HepG2 (cell line): Measurements from ENCODE around the gene COL4A2. TPM values are rescaled to one million over a fixed set of nuclear protein-coding genes. Genes with fewer than 3 reads are reported as not detected.

Source experiments
- ELF1 ChIP-seq: sonication (generic); formaldehyde crosslinking; IDR thresholded peaks from 2 replicates; pipeline ENCODE4 v1.4.0; 2020; ENCODE audit warnings: missing genetic modification reagents
- GZF1 ChIP-seq: sonication (generic); formaldehyde crosslinking; IDR thresholded peaks from 2 replicates; pipeline ENCODE4 v1.5.1; 2020; ENCODE audit warnings: mild to moderate bottlenecking, missing genetic modification reagents
- KDM5B ChIP-seq: sonication (generic); formaldehyde crosslinking; IDR thresholded peaks from 2 replicates; pipeline ENCODE4 v1.4.0; 2020; ENCODE audit warnings: missing genetic modification reagents, mild to moderate bottlenecking, borderline replicate concordance
- KLF15 ChIP-seq: sonication (generic); formaldehyde crosslinking; IDR thresholded peaks from 2 replicates; pipeline ENCODE4 v1.8.1; 2023; ENCODE audit warnings: borderline replicate concordance, mild to moderate bottlenecking, inconsistent platforms, missing genetic modification reagents, mixed read lengths
- REPIN1 ChIP-seq: sonication (generic); formaldehyde crosslinking; IDR thresholded peaks from 2 replicates; pipeline ENCODE4 v1.8.0; 2022; ENCODE audit warnings: missing genetic modification reagents, low read depth, mild to moderate bottlenecking, borderline replicate concordance
- ZMYM4 ChIP-seq: sonication (generic); formaldehyde crosslinking; IDR thresholded peaks from 2 replicates; pipeline ENCODE4 v1.8.1; 2023; ENCODE audit warnings: mild to moderate bottlenecking, missing genetic modification reagents
- ZNF281 ChIP-seq: sonication (generic); formaldehyde crosslinking; IDR thresholded peaks from 2 replicates; pipeline ENCODE4 v1.4.0; 2020; ENCODE audit warnings: missing genetic modification reagents, borderline replicate concordance
- ZNF777 ChIP-seq: sonication (generic); formaldehyde crosslinking; IDR thresholded peaks from 2 replicates; pipeline ENCODE4 v1.4.0; 2020; ENCODE audit warnings: missing genetic modification reagents
- polyA plus RNA-seq, 8 experiments: library from polyadenylated mRNA; depleted of rRNA in 3 of 8; stranded (reverse) in 7 of 8; unstranded in 1 of 8; fragments of >200 nt; fragmentation: Illumina TruSeq in 4 of 8; extraction: Trizol in 4 of 8; gene quantifications; 2 replicates each; pipeline versions ENCODE4 v1.2.1 to v1.2.3, GENCODE V29; 2011 to 2016; ENCODE audit warnings: low read depth in 4 of 8, missing spikeins in 1 of 8, mixed read lengths in 1 of 8; ENCODE audit not compliant: insufficient read depth in 1 of 8
- total RNA-seq, 5 experiments: library from RNA; depleted of rRNA; stranded (reverse); fragments of >200 nt; fragmentation: Illumina TruSeq; extraction: Trizol; gene quantifications; 2 replicates each; pipeline ENCODE4 v1.2.3, GENCODE V29; 2016; ENCODE audit warnings: low read depth in 1 of 5
- TF ChIP-seq, protein P1 (sequence below): sonication (generic); formaldehyde crosslinking; IDR thresholded peaks from 2 replicates; pipeline ENCODE4 v1.8.0; 2022; ENCODE audit warnings: low read depth, missing genetic modification reagents
- TF ChIP-seq, protein P2 (sequence below): sonication (generic); formaldehyde crosslinking; IDR thresholded peaks from 2 replicates; pipeline ENCODE4 v1.5.0; 2020; ENCODE audit warnings: mild to moderate bottlenecking, missing genetic modification reagents
- TF ChIP-seq, protein P3 (sequence below): sonication (generic); formaldehyde crosslinking; IDR thresholded peaks from 2 replicates; pipeline ENCODE4 v1.4.0; 2020; ENCODE audit warnings: mild to moderate bottlenecking, low read depth, missing genetic modification reagents
- TF ChIP-seq, protein P4 (sequence below): IDR thresholded peaks from 2 replicates; pipeline ENCODE4 v1.6.1; 2016; ENCODE audit warnings: missing genetic modification reagents, missing compliant biosample characterization

The COL4A2 gene
- total and polyA plus RNA-seq, 2 of the 13 experiments (the other 11 are each of a cell fraction or from before 2014, with no cell fraction given): 0.22 to 1.9 TPM

DNA sequence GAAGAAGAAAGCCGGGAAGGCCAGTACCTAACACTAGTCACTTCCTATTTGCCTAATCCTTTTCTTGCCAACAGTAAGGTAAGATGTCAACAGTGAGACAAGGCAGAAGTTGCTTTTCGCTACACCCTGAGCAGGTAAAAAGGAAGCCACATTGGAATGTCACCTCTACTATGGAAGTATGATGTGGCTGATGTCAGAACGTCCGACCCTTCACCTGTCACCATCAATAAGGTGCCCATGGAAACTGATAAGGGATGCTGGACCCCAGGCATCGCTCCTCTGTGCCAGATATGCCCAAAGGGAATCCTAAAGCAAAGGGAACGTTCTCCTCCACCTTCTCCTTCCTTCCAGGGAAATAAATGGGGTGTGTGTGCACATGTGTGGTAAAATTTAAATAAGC lies 34.4 kb upstream of the COL4A2 start (continued):
- TF ChIP-seq, protein P1, sequence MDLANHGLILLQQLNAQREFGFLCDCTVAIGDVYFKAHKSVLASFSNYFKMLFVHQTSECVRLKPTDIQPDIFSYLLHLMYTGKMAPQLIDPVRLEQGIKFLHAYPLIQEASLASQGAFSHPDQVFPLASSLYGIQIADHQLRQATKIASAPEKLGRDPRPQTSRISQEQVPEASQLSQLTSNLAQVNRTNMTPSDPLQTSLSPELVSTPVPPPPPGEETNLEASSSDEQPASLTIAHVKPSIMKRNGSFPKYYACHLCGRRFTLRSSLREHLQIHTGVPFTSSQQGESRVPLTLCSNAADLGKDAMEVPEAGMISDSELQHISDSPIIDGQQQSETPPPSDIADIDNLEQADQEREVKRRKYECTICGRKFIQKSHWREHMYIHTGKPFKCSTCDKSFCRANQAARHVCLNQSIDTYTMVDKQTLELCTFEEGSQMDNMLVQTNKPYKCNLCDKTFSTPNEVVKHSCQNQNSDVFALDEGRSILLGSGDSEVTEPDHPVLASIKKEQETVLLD (CRISPR knock-in tag): no peak
- TF ChIP-seq, protein P2, sequence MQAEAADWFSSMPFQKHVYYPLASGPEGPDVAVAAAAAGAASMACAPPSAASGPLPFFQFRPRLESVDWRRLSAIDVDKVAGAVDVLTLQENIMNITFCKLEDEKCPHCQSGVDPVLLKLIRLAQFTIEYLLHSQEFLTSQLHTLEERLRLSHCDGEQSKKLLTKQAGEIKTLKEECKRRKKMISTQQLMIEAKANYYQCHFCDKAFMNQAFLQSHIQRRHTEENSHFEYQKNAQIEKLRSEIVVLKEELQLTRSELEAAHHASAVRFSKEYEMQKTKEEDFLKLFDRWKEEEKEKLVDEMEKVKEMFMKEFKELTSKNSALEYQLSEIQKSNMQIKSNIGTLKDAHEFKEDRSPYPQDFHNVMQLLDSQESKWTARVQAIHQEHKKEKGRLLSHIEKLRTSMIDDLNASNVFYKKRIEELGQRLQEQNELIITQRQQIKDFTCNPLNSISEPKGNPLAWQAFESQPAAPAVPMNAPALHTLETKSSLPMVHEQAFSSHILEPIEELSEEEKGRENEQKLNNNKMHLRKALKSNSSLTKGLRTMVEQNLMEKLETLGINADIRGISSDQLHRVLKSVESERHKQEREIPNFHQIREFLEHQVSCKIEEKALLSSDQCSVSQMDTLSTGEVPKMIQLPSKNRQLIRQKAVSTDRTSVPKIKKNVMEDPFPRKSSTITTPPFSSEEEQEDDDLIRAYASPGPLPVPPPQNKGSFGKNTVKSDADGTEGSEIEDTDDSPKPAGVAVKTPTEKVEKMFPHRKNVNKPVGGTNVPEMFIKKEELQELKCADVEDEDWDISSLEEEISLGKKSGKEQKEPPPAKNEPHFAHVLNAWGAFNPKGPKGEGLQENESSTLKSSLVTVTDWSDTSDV: no peak
- TF ChIP-seq, protein P3, sequence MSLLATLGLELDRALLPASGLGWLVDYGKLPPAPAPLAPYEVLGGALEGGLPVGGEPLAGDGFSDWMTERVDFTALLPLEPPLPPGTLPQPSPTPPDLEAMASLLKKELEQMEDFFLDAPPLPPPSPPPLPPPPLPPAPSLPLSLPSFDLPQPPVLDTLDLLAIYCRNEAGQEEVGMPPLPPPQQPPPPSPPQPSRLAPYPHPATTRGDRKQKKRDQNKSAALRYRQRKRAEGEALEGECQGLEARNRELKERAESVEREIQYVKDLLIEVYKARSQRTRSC (CRISPR knock-in tag): no peak
- TF ChIP-seq GZF1 (CRISPR knock-in tag) (no peak), ZNF777 (CRISPR knock-in tag) (no peak), ELF1 (CRISPR knock-in tag) (no peak), ZMYM4 (CRISPR knock-in tag) (no peak), KDM5B (no peak), ZNF281 (CRISPR knock-in tag) (no peak), KLF15 (no peak), REPIN1 (CRISPR knock-in tag) (no peak)
- TF ChIP-seq, protein P4, sequence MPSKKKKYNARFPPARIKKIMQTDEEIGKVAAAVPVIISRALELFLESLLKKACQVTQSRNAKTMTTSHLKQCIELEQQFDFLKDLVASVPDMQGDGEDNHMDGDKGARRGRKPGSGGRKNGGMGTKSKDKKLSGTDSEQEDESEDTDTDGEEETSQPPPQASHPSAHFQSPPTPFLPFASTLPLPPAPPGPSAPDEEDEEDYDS (CRISPR knock-in tag): no peak
